Liver (tissue), 3 donors: ENCODE results near the gene RYR1.

Experiments
- EGR1 ChIP-seq, 2 donors: IDR thresholded peaks; 2 replicates each; pipeline ENCODE4 v1.6.1; 2016 to 2018; ENCODE audit warnings: antibody characterized with exemption in 2 of 2, low read depth in 2 of 2
- RAD21 ChIP-seq, 2 donors: IDR thresholded peaks; 2 replicates each; pipeline ENCODE4 v1.6.1; 2016; ENCODE audit warnings: antibody characterized with exemption in 2 of 2, mild to moderate bottlenecking in 2 of 2
- SP1 ChIP-seq: IDR thresholded peaks from 2 replicates; pipeline ENCODE4 v1.6.1; 2018; ENCODE audit warnings: antibody characterized with exemption, mild to moderate bottlenecking
- TAF1 ChIP-seq: conservative IDR thresholded peaks from 2 replicates; pipeline ENCODE4 v1.6.1; 2016; ENCODE audit warnings: antibody characterized with exemption, mild to moderate bottlenecking
- YY1 ChIP-seq: IDR thresholded peaks from 2 replicates; pipeline ENCODE4 v1.6.1; 2016; ENCODE audit warnings: antibody characterized with exemption, mild to moderate bottlenecking
- TF ChIP-seq, protein P1 (sequence below): fragments of 150-350 bp; IDR thresholded peaks from 2 replicates; pipeline ENCODE4 v1.5.1; 2017; ENCODE audit warnings: improper control_type of control experiment, low read depth, low read length; ENCODE audit not compliant: missing input control
- TF ChIP-seq, protein P2 (sequence below): IDR thresholded peaks from 2 replicates; pipeline ENCODE4 v1.6.1; 2016; ENCODE audit warnings: antibody characterized with exemption
- TF ChIP-seq, protein P3 (sequence below): IDR thresholded peaks from 2 replicates; pipeline ENCODE4 v1.6.1; 2016; ENCODE audit warnings: antibody characterized with exemption, mild to moderate bottlenecking
- donor health status: healthy.
- donor health status: healthy.

DNA sequence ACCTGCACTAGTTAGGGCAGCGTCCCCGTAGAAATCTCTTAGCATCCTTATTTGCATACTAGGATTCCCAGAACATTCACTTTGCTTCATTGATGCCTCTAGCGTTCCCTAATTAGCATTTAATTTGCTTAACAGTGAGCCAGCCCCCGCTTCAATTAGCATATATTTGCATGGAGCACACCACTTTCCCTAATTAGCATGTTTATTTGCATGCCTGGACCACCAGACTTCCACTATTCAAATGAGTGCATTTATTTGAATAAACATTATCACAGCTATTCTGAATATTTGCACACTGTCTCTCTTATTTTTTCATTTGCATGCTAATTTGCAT lies 69.6 kb downstream of the RYR1 start:
- TF ChIP-seq, protein P1, sequence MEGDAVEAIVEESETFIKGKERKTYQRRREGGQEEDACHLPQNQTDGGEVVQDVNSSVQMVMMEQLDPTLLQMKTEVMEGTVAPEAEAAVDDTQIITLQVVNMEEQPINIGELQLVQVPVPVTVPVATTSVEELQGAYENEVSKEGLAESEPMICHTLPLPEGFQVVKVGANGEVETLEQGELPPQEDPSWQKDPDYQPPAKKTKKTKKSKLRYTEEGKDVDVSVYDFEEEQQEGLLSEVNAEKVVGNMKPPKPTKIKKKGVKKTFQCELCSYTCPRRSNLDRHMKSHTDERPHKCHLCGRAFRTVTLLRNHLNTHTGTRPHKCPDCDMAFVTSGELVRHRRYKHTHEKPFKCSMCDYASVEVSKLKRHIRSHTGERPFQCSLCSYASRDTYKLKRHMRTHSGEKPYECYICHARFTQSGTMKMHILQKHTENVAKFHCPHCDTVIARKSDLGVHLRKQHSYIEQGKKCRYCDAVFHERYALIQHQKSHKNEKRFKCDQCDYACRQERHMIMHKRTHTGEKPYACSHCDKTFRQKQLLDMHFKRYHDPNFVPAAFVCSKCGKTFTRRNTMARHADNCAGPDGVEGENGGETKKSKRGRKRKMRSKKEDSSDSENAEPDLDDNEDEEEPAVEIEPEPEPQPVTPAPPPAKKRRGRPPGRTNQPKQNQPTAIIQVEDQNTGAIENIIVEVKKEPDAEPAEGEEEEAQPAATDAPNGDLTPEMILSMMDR, result no peak
- TF ChIP-seq EGR1 (IDR thresholded peaks at IDR 0.05; ENCODE audit: low read depth in 2 of 2) (no peak), TAF1 (no peak), RAD21 (IDR thresholded peaks at IDR 0.05) (no peak), YY1 (no peak), SP1 (no peak)
- TF ChIP-seq, protein P2, sequence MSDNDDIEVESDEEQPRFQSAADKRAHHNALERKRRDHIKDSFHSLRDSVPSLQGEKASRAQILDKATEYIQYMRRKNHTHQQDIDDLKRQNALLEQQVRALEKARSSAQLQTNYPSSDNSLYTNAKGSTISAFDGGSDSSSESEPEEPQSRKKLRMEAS, result no peak
- TF ChIP-seq, protein P3, sequence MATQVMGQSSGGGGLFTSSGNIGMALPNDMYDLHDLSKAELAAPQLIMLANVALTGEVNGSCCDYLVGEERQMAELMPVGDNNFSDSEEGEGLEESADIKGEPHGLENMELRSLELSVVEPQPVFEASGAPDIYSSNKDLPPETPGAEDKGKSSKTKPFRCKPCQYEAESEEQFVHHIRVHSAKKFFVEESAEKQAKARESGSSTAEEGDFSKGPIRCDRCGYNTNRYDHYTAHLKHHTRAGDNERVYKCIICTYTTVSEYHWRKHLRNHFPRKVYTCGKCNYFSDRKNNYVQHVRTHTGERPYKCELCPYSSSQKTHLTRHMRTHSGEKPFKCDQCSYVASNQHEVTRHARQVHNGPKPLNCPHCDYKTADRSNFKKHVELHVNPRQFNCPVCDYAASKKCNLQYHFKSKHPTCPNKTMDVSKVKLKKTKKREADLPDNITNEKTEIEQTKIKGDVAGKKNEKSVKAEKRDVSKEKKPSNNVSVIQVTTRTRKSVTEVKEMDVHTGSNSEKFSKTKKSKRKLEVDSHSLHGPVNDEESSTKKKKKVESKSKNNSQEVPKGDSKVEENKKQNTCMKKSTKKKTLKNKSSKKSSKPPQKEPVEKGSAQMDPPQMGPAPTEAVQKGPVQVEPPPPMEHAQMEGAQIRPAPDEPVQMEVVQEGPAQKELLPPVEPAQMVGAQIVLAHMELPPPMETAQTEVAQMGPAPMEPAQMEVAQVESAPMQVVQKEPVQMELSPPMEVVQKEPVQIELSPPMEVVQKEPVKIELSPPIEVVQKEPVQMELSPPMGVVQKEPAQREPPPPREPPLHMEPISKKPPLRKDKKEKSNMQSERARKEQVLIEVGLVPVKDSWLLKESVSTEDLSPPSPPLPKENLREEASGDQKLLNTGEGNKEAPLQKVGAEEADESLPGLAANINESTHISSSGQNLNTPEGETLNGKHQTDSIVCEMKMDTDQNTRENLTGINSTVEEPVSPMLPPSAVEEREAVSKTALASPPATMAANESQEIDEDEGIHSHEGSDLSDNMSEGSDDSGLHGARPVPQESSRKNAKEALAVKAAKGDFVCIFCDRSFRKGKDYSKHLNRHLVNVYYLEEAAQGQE, result no peak
